ENCODE data around the gene SVOPL.

SVOPL gene

DNA sequence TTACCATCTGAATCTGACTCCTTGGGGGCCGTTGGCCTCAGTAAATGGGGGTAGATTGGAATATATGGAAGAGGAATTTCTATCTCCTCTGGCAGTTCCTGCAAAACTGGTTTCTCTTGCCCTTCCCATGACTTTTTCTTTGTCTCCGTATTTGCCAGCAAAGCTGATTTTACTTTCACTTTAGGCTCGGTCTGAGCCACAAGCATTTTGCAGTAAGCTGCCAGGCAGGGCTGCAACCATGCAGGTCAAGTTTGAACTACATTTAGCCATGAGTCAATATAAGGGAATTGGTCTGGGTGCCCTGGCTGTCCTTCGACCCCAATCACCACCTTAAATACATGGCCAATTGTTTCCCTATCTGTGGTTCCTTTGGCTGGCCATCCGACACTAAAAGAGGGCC is 136.8 kb downstream of the SVOPL start:
- no peak overlapping the region for H3K4me3 ChIP-seq (ENCODE audit: low read depth, low read length)
- no peak for TF ChIP-seq CTCF (IDR thresholded peaks at IDR 0.05; ENCODE audit: low read depth, low read length)

DNA sequence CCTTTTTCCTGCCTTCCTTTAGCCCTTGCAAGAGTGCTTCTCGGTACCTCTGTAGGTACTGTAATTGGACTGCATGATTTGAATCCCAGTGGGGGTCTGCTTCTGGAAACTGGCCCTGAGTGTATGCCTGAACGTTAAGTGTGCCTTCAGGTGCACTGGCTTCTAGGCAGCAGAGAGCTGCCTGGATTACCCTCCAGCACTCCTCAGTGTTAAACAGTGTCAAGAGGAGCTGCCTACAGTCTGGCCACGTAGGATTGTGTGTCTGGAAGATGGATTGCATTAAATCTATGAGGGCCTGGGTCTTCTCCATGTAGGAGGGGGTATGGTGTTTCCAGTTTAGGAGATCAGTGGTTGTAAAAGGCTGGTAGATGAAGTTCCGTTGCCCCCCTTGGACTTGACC is 137.4 kb downstream of the SVOPL start:
- no peak overlapping the region for H3K4me3 ChIP-seq (ENCODE audit: low read depth, low read length)
- no peak for TF ChIP-seq CTCF (IDR thresholded peaks at IDR 0.05; ENCODE audit: low read depth, low read length)

DNA sequence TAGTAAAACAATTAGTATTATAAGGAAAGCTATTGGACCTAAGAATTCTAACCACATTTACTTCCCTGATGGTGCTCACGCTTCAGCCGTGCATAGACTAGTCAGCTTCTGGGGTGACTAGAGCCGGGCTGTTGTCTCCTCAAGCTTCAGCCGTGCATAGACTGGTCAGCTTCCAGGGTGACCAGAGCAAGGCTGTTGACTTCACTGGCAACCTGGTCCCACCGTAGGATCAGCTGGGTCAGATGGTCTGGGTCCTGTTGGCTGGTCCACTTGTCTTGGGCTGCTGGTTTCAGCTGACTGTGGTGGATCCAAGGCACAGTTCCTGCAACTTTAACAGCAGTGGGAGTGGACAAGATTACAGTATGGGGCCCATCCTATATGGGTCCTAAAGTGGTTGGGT is 141.7 kb downstream of the SVOPL start:
- no peak overlapping the region for H3K4me3 ChIP-seq (ENCODE audit: low read depth, low read length)
- no peak for TF ChIP-seq CTCF (IDR thresholded peaks at IDR 0.05; ENCODE audit: low read depth, low read length)

- H3K4me3 ChIP-seq (ENCODE audit: low read depth, low read length) = no peak overlapping the region
- no peak for TF ChIP-seq CTCF (IDR thresholded peaks at IDR 0.05; ENCODE audit: low read depth, low read length)
These were observed 144.2 kb downstream of the SVOPL start for GRCh38 chr7:138556771-138557484.

GRCh38 chr7:138555684-138556083 is 145.5 kb downstream of the SVOPL start:
- no peak for TF ChIP-seq CTCF (IDR thresholded peaks at IDR 0.05; ENCODE audit: low read depth, low read length)
- no peak overlapping the region for H3K4me3 ChIP-seq (ENCODE audit: low read depth, low read length)

DNA sequence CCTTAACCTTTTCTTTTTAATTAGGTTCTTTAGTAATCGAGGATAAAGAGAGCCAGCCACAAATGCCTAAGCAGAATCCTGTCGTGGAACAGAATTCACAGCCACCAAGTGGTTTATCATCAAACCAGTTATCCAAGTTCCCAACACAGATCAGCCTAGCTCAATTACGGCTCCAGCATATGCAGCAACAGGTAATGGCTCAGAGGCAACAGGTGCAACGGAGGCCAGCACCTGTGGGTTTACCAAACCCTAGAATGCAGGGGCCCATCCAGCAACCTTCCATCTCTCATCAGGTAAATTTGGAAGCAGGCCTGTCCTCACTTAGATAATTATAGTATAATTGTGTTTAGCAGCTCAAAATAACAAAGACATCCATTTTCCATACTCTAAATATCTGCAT is 146.5 kb downstream of the SVOPL start:
- no peak overlapping the region for H3K4me3 ChIP-seq (ENCODE audit: low read depth, low read length)
- TF ChIP-seq CTCF (IDR thresholded peaks at IDR 0.05; ENCODE audit: low read depth, low read length) = no peak

- H3K4me3 ChIP-seq (ENCODE audit: low read depth, low read length) = no peak overlapping the region
- TF ChIP-seq CTCF (IDR thresholded peaks at IDR 0.05; ENCODE audit: low read depth, low read length) = no peak
These were observed 147.4 kb downstream of the SVOPL start for GRCh38 chr7:138553805-138554204.
